HG03060 (cell line): ENCODE data around the gene RPP25.

Experiments used
- ATAC-seq: cut with Tn5 transposase; IDR thresholded peaks from one replicate; pipeline ENCODE4 v1.9.1; 2021; ENCODE audit warnings: low read depth, moderate number of reproducible peaks; ENCODE audit not compliant: unreplicated experiment

Gene RPP25

GRCh38 chr15:74956648-74957475 lies at the start of gene RPP25:
RPP25 (minus strand) TSS chr15:74956772; CDS start chr15:74956583, 189 bp downstream.
- ATAC-seq, result no peak

- no peak for ATAC-seq
Measured at GRCh38 chr15:75002398-75002797, 45.8 kb upstream of the RPP25 start.

- ATAC-seq, result no peak
Measured at GRCh38 chr15:75001310-75001709, 44.7 kb upstream of the RPP25 start.

- no peak for ATAC-seq
Measured at GRCh38 chr15:74997543-74997942, 41.0 kb upstream of the RPP25 start.

- no peak for ATAC-seq
Measured at GRCh38 chr15:74997141-74997540, 40.6 kb upstream of the RPP25 start.

- no peak for ATAC-seq
Measured at GRCh38 chr15:74995779-74996765, 39.5 kb upstream of the RPP25 start.

- no peak for ATAC-seq
Measured at GRCh38 chr15:74995182-74995778, 38.7 kb upstream of the RPP25 start, which contains the start of gene SCAMP5. SCAMP5 (plus strand) TSS chr15:74995563; CDS start chr15:75011840, 16,277 bp downstream.

GRCh38 chr15:74994685-74995084 lies 38.1 kb upstream of the RPP25 start:
- no peak for ATAC-seq

GRCh38 chr15:74994236-74994635 lies 37.7 kb upstream of the RPP25 start:
- ATAC-seq, result no peak

GRCh38 chr15:74992619-74993018 lies 36.0 kb upstream of the RPP25 start:
- ATAC-seq, result no peak

GRCh38 chr15:74989527-74989926 lies 33.0 kb upstream of the RPP25 start:
- no peak for ATAC-seq

GRCh38 chr15:74988007-74988800 lies 31.6 kb upstream of the RPP25 start:
- ATAC-seq, result no peak

GRCh38 chr15:74983725-74984231 lies 27.2 kb upstream of the RPP25 start:
- ATAC-seq, result no peak

GRCh38 chr15:74982183-74982582 lies 25.6 kb upstream of the RPP25 start:
- ATAC-seq, result no peak

GRCh38 chr15:74978503-74978902 lies 21.9 kb upstream of the RPP25 start:
- no peak for ATAC-seq

GRCh38 chr15:74978077-74978476 lies 21.5 kb upstream of the RPP25 start:
- ATAC-seq, result no peak

GRCh38 chr15:74977599-74977998 lies 21.0 kb upstream of the RPP25 start:
- no peak for ATAC-seq

GRCh38 chr15:74976159-74976558 lies 19.6 kb upstream of the RPP25 start:
- no peak for ATAC-seq

- no peak for ATAC-seq
Measured at GRCh38 chr15:74967670-74968069, 11.1 kb upstream of the RPP25 start.

GRCh38 chr15:74964794-74965193 lies 8.2 kb upstream of the RPP25 start:
- ATAC-seq, result no peak
